T-helper 2 cell treated with Interferon-gamma antibody and Interleukin-4, amounts not matched to agents 5 μg/mL and 100 μg/mL, for 36 hours (primary cell): ENCODE measurements around the gene GATA5.

Experiments
- DNase-seq: peaks from one replicate; pipeline ENCODE4 v3.0.0; 2021; ENCODE audit warnings: low spot score
- H3K27ac Mint-ChIP-seq: one replicate; pipeline ENCODE4 v1.8.0; 2021; ENCODE audit warnings: mild to moderate bottlenecking, mixed read lengths
- H3K27me3 Mint-ChIP-seq: one replicate; pipeline ENCODE4 v1.8.0; 2021; ENCODE audit warnings: low read depth, mixed read lengths
- H3K36me3 Mint-ChIP-seq: one replicate; pipeline ENCODE4 v1.8.0; 2021; ENCODE audit warnings: low read depth, mixed read lengths
- H3K4me1 Mint-ChIP-seq: one replicate; pipeline ENCODE4 v1.8.0; 2021; ENCODE audit warnings: low read depth, mixed read lengths
- H3K4me3 Mint-ChIP-seq: one replicate; pipeline ENCODE4 v1.8.0; 2022; ENCODE audit warnings: mild to moderate bottlenecking, moderate library complexity, mixed read lengths
- H3K9me3 Mint-ChIP-seq: one replicate; pipeline ENCODE4 v1.8.0; 2021; ENCODE audit warnings: mixed read lengths

The GATA5 gene

DNA sequence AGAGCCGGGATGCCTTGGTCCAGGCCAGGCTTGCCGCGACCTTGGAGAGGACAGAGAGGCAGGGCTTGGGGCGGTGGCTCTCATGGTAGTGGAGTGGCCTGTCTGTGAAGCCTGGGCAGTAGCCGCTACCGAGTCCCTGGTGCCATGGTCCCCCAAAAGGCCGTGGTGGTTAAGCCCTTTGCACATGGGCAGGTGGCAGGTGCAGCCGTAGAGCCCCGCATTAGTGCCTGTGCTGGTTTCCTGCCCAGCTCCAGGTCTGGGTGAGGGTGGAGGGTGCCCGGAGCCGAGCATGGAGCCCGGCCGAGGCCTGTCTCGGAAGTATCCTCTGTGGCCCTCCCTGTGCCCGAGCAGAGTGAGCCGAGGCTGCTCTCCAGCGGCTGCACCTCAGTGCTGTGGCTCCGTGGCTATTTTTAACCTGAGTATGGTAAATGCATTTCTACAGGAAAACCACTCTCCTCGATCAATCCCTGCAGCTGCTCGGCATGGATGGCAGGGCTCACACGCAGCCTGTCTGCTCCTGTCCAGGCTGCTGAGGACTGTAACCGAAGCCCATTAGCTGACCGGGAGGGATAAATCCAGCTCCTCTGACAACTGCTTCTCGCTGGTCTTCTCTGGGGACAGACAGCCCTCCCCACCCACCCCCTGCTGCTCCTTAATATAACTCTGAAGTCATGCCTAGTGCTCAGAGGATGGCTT, 36.3 kb upstream of the GATA5 start:
- DNase-seq: no peak
- no peak overlapping the region for H3K27ac Mint-ChIP-seq
- peaks cover 20% of the 10 kb centered on the region for H3K27me3 Mint-ChIP-seq
- no peaks in the 10 kb centered on the region for H3K4me1 Mint-ChIP-seq
- no peaks in the 10 kb centered on the region for H3K36me3 Mint-ChIP-seq
- H3K4me3 Mint-ChIP-seq: no peak overlapping the region
- no peaks in the 10 kb centered on the region for H3K9me3 Mint-ChIP-seq

DNA sequence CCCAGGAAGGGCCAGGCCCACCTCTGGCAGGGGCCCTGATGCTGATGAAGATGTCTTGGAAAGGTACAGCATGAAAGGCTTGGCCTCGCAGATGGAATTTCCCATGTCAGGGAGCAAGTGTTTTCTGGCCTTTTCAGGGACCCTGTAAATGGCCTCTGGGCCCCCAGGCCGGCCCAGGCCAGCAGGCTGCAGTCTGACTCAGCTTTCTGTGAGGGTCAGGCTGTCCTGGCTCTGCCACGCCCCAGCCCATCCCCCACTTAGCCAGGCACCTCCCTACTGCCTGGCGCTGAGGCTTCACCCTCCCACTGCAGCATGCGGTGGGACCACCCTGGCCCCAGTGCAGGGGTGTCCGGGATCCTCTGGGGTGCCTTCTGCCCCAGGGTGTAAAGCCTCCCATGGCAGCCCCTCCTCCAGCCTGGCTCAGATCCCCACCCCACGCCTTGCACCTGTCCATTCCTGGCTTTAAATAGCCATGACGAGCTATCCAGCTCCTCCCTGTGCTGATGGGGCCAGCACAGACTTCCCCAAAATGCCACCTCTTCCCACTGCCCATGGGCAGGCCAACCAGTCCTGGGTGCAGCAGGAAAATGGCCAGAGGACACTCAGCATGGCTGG, 35.6 kb upstream of the GATA5 start:
- Mint-ChIP-seq H3K4me1 (no peaks in the 10 kb centered on the region), H3K27me3 (peaks cover 20% of the 10 kb centered on the region), H3K9me3 (no peaks in the 10 kb centered on the region), H3K4me3 (no peak overlapping the region), H3K27ac (no peak overlapping the region), H3K36me3 (no peaks in the 10 kb centered on the region)
- no peak for DNase-seq

DNA sequence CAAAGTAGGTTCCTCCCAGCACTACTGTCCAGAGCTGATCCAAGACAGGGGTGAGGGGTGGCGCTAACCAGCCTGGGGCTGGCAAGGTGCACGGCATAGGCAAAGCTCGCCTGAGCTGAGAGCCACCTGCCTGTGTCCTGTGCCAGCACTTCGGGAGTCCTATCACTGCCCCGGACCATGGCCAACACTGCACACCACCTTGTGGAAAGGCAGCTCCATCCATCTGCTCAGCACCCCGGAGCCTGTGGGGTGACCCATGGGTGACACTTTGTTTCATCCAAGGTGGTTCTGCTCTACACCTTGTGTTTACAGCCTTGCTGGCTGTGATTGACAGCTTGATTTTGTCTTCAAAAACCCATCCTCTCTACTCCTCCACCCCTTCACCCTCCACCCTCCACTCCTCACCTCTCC, 32.9 kb upstream of the GATA5 start:
- Mint-ChIP-seq H3K9me3 (no peaks in the 10 kb centered on the region), H3K4me3 (no peak overlapping the region), H3K4me1 (no peaks in the 10 kb centered on the region), H3K27ac (no peak overlapping the region), H3K27me3 (peaks cover 15% of the 10 kb centered on the region), H3K36me3 (no peaks in the 10 kb centered on the region)
- DNase-seq: no peak

DNA sequence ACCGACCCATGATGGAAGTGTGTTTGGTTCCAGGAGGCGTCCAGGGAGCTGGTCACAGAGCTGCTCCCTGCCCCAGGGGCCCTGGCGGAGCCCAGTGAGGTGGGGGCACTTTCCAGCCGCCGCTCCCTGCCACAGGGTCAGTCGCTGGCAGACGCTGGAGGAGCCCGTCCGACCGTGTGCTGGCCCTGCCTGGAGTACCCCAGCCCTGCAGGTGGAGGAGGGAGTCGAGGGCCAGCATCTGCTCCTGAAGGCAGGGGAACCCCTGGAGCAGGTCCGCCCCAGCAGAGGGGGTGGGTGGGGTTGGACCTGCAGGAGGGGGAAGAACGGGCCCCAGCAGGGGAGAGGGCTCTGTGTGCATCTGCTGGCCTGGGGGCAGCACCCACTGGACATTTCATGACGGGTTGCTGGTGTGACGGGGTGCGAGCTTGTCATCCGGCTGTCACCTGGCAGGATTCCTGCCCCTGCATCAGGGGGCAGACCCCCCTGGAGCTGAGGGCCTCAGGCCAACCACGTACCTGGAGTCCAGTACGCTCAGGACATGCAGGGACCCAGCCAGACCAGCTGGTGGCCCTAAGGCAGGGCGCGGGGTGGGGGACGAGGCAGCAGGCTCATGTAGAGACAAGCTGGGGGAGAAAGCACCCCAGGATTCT, 32.3 kb upstream of the GATA5 start:
- Mint-ChIP-seq H3K27me3 (peaks cover 11% of the 10 kb centered on the region), H3K4me3 (no peak overlapping the region), H3K36me3 (no peaks in the 10 kb centered on the region), H3K4me1 (no peaks in the 10 kb centered on the region), H3K9me3 (no peaks in the 10 kb centered on the region), H3K27ac (no peak overlapping the region)
- DNase-seq: no peak

DNA sequence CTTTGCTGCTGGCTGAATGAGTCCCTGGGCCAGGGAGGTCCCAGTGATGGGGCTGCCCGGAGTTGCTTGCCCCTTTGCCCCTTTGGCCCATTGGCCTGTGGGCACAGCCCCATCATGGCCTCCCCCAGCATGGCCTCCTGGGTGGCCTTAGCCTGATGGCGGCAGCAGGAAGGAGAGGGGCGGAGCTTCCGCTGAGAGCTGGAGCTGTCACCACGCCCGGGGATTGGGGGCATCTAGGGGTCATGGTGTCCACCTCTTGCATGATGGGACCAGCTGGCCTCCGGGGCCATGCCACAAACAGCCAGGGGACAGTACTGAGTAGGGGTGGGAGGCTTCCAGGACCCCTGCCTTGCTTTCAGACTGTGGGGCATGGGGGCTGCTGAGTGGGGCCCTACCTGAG, 31.5 kb upstream of the GATA5 start:
- H3K4me3 Mint-ChIP-seq: no peak overlapping the region
- no peak for DNase-seq
- peaks cover 3% of the 10 kb centered on the region for H3K27me3 Mint-ChIP-seq
- H3K9me3 Mint-ChIP-seq: no peaks in the 10 kb centered on the region
- no peaks in the 10 kb centered on the region for H3K36me3 Mint-ChIP-seq
- peaks cover 2% of the 10 kb centered on the region for H3K4me1 Mint-ChIP-seq
- H3K27ac Mint-ChIP-seq: no peak overlapping the region

DNA sequence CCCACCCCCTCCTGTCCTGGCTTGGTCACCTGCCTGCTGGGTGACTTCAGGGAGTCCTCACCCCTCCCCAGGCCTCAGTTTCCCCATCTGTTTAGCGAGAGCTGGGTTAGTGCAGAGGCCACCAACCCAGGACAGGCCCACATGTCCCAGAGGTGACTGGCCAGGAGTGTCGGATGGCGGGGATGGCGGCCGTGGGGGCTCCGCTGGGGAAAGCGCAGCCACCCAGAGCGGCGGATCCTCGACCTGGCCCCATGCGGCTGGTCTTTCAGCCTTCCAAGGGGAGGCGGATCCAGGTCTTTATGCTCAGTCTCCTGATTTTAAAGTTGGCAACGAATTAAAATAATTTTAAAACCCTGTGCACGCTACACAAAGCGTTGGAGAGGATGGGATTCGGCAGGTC, 31.0 kb upstream of the GATA5 start:
- Mint-ChIP-seq H3K27ac (no peak overlapping the region), H3K36me3 (no peaks in the 10 kb centered on the region), H3K4me1 (peaks cover 6% of the 10 kb centered on the region), H3K4me3 (no peak overlapping the region), H3K9me3 (no peaks in the 10 kb centered on the region), H3K27me3 (no peaks in the 10 kb centered on the region)
- DNase-seq: no peak

DNA sequence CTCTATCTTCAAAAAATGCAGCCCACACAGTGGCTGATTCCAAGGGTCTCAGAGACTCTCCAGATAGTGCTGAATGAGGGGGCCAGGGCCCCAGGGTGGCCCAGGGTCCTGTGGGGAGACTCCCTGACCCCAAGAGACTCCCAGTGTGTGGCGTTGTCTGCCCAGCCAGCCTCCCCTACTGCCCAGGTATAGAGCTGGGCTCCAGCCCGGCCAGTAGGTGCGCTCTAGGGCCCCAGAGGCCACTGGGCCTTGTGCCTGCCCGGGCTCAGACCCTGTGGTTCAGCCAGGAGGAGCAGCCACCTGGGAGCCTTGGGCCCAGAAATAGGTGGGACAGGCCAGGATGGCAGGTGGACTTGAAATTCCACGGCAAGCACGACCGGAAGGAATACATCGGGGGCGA, 30.3 kb upstream of the GATA5 start:
- H3K36me3 Mint-ChIP-seq: no peaks in the 10 kb centered on the region
- peaks cover 9% of the 10 kb centered on the region for H3K4me1 Mint-ChIP-seq
- H3K9me3 Mint-ChIP-seq: no peaks in the 10 kb centered on the region
- DNase-seq: no peak
- H3K27me3 Mint-ChIP-seq: no peaks in the 10 kb centered on the region
- no peak overlapping the region for H3K27ac Mint-ChIP-seq
- no peak overlapping the region for H3K4me3 Mint-ChIP-seq

DNA sequence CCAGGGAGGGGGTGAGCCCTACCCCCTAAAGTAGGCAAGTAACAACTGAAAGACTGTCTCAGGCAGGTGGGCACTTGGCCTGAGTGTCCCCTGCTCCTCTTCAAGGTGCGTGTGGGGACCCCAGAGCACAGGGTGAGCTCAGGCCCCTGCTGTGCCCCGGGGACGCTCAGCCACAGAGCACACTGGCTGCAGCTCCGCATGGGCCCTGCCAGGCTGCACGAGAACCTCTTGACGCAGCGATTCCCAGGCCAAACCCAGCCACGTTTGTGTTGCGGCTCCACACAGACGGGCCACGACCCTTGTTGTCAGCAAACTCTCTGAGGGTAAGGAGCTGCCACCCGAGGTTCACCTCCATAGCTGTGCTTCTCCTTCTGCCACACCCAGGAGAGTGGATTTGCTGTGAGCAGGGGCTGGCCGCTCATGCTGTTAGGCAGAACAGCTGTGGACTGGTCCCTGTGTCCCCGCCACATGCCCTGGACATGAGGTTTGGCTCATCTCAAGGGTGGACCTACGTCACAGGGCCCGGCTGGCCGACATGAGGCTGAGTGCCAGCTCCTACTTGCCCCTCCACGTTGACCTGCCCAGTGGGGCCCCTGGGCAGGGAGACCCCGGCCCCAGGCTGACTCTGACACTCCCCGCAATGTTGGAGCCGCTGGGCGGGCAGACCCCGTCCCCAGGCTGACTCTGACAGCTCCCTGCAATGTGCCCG, 29.7 kb upstream of the GATA5 start:
- H3K27ac Mint-ChIP-seq: no peak overlapping the region
- peaks cover 15% of the 10 kb centered on the region for H3K4me1 Mint-ChIP-seq
- H3K9me3 Mint-ChIP-seq: no peaks in the 10 kb centered on the region
- no peak overlapping the region for H3K4me3 Mint-ChIP-seq
- no peaks in the 10 kb centered on the region for H3K36me3 Mint-ChIP-seq
- no peak for DNase-seq
- no peaks in the 10 kb centered on the region for H3K27me3 Mint-ChIP-seq

DNA sequence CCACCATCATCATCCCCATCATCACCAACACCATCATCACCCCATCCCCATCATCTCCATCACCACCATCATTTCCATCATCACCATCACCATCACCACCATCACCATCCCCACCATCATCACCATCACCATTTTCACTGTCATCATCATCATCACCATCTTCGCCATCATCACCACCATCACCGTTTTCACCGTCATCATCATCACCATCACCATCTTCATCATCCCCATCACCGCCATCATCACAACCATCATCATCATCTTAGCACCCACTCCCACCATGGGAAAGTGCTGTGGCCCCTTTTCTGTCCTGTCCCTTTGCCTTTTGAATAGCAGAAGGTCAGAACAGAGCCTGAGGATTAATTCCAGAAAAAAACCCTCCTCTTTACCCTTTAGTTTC, 28.5 kb upstream of the GATA5 start:
- H3K4me3 Mint-ChIP-seq: no peak overlapping the region
- no peaks in the 10 kb centered on the region for H3K36me3 Mint-ChIP-seq
- H3K27me3 Mint-ChIP-seq: no peaks in the 10 kb centered on the region
- H3K27ac Mint-ChIP-seq: no peak overlapping the region
- H3K9me3 Mint-ChIP-seq: no peaks in the 10 kb centered on the region
- peaks cover 18% of the 10 kb centered on the region for H3K4me1 Mint-ChIP-seq
- DNase-seq: no peak

DNA sequence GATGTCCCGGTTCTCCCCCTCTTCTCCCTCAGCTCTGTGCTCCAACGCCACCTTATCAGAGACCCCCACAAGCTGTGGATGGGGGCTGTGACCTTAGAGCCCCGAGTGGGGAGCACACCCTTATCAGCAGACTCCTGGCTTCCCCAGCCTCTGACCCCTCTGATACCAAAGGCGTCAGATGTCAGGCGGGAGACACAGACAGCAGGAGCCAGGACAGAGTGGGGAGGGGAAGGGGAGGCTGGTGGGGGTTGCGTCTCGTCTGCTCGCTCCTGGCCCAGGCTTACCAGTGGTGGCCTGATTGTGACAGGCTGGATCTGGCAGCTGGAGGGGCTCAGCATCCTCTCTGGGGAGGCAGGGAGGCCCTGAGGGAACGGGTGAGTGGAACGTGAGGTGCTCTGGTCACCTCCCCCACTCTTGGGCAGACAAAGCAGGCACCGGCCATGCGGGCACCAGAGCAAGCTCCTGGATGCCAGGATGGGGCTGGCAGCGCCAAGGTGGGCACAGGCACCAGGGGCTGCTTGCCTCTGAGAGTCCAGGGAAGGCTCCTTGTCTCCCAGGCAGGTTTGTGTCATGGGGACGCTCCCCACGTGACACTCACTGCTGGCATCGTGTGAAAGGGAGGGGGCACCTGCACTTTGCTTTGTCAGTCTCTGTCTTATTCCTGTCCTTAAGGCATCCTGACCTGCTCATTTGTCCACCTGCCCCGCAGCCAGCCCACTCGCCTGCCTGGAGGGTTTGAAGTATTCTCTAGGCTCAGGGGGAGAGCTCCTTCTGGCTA, 27.8 kb upstream of the GATA5 start:
- H3K9me3 Mint-ChIP-seq: no peaks in the 10 kb centered on the region
- DNase-seq: no peak
- no peak overlapping the region for H3K4me3 Mint-ChIP-seq
- no peak overlapping the region for H3K27ac Mint-ChIP-seq
- peaks cover 18% of the 10 kb centered on the region for H3K4me1 Mint-ChIP-seq
- H3K27me3 Mint-ChIP-seq: no peaks in the 10 kb centered on the region
- H3K36me3 Mint-ChIP-seq: no peaks in the 10 kb centered on the region

DNA sequence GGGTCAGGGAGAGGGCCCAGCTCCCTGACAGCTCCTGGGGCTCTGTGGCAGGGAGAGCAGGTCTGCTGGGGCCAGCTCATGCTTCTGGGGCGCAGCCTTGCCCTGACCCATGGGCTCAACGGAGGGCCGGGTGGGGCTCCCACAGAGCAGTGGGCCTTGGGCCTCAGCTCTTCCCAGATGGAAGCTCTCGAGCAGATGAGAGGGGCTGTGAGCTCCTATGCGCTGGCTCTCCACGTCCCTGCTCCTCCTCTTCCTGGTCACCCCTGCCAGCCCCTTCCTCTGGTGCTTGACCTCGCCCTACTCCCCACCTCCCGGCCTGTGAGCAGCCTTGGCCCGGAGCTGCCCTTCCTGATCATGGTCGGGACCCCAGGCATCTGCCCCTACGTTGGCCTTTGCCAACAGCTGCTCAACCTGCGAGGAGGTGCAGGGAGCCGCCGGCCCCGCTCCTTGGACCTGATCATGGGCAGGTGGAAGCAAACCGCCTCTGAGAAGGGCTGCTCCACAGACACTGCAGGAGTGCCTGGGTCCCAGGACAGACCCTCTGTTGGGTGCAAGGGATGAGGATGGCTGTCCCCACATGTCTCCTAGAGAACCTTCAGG, 26.8 kb upstream of the GATA5 start:
- H3K27ac Mint-ChIP-seq: peak overlapping the region; percentile 93
- H3K4me3 Mint-ChIP-seq: no peak overlapping the region

DNA sequence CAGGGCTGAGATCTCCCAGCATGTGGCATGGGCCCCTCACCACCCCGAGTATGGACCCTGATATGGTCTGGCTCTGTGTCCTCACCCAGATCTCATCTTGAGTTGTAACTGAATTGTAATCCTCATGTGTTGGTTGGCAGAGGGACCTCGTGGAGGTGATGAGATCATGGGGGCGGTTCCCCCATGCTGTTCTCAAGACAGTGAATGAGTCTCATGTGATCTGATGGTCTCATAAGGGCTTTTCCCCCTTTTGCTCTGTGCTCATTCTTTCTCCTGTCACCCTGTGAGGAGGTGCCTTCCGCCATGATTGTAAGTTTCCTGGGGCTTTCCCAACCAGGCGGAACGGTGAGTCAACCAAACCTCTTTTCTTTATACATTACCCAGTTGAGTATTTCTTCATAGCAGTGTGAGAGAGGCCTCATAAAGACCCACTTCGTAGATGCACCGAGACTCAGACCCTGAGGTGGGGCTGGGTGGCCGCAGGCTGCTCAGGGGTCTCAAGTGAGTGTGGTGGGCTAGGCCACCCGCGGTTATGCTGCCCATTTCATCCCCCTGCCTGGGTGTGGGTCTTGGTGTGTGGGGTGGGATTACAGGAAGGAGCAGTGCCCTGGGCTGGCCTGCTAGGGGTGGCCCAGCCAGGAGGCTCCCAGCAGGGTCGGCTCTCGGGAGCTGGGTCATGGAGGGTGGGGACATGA, 26.2 kb upstream of the GATA5 start:
- Mint-ChIP-seq H3K27ac (peak overlapping the region; percentile 93), H3K4me3 (peak overlapping the region; percentile 44), H3K27me3 (no peaks in the 10 kb centered on the region), H3K4me1 (peaks cover 18% of the 10 kb centered on the region), H3K9me3 (no peaks in the 10 kb centered on the region), H3K36me3 (no peaks in the 10 kb centered on the region)
- DNase-seq: peak; percentile 87

More for the DNA sequence above, 26.8 kb upstream of the GATA5 start:
- Mint-ChIP-seq H3K9me3 (no peaks in the 10 kb centered on the region), H3K27me3 (no peaks in the 10 kb centered on the region), H3K36me3 (no peaks in the 10 kb centered on the region), H3K4me1 (peaks cover 18% of the 10 kb centered on the region)
- no peak for DNase-seq
